Suppressor macrophage (primary cell): ENCODE measurements around the gene HDAC4.

ENCODE experiments used
- DNase-seq, 4 experiments: peaks; one replicate each; pipeline ENCODE4 v3.0.0-alpha.2; 2020 to 2022

HDAC4 gene

DNA sequence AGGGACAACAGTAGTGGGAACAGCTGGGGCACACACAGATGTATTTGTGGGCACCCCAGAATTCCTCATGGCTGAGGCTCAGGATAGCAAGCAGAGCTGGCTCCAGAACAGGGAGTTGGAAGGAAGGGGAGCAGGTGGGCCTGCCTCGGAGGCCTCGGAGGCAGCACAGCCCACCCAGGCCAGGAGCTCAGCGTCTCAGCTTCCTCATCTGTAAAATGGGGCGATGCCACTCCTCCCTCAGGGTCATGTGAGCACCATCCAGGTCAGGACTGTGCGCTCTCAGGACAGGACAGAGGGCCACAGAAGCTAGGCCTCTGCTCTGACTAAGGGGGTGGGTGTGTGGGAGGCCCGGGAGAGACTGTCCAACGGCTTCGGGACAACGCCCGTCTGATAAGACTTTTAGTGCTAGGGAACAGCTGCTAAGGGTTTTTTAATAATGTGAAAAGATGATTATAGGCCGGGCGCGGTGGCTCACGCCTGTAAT lies 106.2 kb downstream of the HDAC4 start:
- no peak for DNase-seq

GRCh38 chr2:239293775-239294430 lies 106.9 kb downstream of the HDAC4 start:
- DNase-seq, result no peak

DNA sequence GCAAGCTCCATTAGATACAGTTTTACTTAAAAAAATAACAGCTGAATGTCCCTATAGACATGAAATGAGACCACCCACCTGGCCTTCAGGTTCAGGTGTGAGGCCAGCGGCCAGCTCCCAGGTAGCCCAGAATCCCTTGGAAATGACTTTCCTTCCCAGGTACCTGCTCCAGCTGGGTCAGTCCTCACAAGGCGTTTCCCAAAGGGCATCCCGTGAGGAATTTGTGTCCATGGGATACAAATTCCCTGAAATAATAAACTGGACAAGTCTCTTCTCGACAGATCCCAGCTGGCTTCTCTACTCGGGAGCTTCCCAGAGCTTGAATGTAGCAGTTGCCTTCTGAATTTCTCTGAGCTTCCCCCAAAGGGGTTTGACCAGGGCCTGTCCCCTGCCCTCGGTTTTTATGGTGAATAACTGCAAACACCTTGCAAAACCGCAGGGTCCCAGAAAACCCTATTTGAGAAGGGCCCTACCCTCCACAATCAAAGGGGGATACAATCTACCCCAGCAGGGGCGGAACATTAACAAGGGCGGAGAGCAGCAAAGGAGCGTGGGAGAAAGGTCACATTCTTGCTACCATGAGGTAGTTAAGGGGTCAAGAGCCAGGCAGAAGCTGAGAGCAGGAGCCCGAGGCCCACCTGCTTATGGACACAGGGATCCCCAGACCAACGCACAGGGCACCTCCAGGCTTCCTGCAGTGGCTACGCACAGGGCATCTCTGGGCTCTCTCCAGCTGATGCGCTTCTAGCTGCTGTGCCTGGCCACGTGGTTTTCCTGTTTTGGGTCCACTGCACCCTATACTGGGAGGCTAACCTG lies 107.7 kb downstream of the HDAC4 start:
- DNase-seq, result no peak

DNA sequence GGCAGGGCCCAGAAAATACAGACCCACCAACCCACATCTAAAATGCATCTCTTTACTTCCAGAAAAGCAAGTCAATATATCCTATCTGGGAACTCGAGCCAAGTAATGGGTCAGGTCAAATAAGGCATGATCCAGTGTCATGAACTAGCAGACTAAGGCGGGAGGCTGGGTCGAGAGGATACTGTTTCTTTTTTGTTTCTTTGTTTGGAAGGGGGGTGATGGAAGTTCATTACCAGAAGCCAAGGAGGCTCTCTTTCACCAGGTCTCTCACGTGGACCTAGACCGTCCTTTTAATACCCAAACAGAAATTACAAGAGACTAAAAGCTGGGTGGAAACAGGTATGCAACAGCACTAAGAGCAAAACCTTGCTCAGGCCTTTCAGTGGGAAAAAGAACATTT lies 108.3 kb downstream of the HDAC4 start:
- DNase-seq, result no peak

GRCh38 chr2:239291475-239292350 lies 109.1 kb downstream of the HDAC4 start:
- DNase-seq, result no peak

GRCh38 chr2:239290618-239291474 lies 110.0 kb downstream of the HDAC4 start:
- no peak for DNase-seq

DNA sequence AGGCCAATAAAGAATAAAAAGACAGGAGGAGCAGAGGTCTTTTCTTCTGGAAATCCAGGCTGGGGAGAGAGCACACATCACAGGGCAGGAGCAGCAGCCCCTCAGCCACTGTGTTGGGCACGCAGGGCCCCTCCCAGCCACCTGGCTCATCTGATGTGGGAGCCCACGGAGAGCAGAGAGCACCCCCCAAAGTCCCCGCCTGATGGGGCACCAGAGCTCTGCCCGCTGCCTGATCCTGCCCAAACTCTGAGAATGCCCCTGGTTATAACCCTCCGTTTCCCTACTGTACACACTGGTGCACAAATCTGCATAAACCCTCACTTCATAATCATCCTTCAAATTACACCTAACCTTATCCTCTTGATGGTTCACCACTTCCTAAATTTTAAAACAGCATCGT lies 111.3 kb downstream of the HDAC4 start:
- no peak for DNase-seq

- DNase-seq, result no peak
Measured at GRCh38 chr2:239288951-239289511, 111.8 kb downstream of the HDAC4 start.

DNA sequence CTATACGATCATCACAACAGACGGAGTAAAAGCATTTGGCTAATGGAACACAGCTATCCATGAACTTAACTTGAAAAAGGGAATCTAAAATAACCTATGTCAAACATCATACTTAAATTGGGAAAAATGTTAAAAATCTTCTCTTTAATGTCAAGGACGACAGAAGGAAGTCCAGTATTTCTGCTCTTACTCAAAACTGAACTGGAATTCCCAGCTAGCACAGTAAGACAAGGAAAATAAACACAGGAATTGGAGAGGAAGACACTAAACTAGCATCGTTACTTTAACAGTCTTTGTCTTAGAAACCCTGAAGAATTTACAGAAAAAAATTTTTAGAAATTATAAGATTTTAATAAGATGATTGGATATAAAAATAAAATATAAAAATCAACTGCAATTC lies 112.6 kb downstream of the HDAC4 start:
- no peak for DNase-seq

DNA sequence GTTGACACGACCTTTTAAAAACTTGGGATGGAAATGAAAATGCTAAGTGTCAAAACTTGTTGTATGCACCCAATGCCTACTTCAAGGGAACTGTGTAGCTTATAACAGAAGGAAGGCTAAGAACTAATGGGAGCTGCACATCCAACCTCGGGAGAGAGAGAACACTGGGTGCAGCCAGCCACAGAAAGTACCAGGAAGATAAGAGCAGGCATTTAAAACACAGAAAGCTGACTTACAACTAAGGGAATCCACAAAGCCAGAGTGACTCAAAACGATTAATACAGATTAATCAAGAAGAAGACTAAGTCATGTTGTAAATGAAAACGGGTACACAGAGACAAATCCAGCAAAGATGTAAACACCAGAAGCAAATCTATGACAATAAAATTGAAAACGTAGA lies 113.4 kb downstream of the HDAC4 start:
- no peak for DNase-seq

GRCh38 chr2:239286901-239287300 lies 113.9 kb downstream of the HDAC4 start:
- DNase-seq, result no peak

DNA sequence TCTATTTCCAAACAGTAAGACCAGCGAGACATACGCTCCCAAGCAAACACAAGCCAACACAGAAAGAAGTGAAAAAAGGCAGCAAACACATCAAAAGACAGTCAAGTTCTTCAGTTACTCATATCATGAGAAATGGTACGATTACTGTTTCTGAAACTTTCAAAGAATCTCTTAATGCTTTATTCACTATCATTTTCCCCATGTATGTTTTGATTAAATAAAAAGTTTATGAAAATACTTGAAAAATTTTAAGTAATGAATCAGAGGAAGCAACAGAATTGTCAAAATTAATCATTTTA lies 114.9 kb downstream of the HDAC4 start:
- no peak for DNase-seq

GRCh38 chr2:239285071-239285931 lies 115.5 kb downstream of the HDAC4 start:
- peak; percentile 69 to 81 (median 72) for DNase-seq

DNA sequence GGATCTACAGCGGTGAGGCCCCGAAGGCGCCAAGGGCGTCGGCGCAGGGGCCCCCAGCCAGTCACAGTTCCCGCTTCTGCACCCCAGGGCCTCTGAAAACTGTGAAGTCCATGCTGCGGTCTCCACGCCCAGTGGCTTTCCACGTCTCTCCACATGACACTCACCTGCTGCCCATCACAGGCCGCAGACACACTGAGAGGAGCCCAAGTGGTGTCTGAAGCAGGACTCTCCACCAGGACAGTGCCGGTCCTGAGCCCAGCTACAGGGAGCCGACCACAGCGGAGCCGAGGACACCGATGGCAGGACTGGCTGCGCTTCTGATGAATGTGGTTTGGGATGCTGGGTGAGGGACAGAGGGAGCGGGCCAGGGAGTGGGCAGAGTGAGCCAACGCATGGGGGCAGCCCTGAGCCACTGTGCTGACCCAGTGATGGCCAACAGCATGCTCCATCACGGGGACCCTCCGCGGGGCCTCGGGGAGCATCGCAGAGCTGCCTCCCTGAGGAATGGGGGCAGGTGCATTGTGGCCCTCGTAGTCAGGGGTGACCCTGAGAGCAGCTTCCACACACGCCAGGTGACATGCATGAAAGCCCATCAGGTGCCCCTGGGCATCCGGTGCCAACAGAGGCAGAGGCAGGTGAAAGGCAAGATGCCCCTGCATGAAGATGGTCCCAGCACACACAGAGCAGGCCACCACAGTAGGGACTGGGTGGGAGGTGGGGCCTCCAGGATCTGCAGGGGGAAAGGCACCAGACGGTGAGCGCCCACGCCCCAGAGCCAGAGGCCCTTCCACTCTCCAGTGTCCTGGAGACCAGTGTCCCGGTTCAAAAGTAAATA lies 116.6 kb downstream of the HDAC4 start:
- DNase-seq, result no peak

DNA sequence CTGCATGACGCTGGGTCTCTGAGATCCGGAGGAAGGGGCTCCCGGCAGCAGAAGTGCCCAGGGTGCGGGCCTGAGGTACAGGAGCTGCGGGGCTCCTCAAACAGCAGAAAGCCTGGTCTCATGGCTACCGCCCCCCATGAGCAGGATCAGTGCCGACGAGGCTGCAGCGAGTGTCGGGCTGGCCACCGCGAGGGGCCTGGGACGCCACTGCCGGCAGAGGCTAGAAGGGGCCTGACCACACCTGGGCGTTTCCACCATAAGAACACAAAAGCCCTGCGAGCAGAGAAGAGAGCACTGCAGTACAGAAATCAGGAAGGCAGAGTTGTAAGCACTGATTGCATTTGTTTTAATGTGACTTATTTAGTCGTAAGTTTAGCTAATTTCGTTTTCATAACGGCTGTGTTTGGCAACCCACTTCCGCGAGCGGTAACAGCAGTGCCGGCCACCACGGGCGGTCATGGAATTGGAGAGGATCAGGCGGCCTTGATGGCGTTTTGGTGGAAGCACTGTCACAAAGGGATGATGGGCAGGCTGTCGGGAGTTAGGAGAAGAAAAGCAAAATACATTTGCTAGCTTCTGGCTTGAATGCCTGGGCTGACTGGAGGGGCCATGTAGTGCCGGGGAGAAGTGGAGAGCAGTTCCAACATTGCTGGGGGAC lies 117.4 kb downstream of the HDAC4 start:
- DNase-seq, result no peak

GRCh38 chr2:239282448-239283287 lies 118.2 kb downstream of the HDAC4 start:
- no peak for DNase-seq

DNA sequence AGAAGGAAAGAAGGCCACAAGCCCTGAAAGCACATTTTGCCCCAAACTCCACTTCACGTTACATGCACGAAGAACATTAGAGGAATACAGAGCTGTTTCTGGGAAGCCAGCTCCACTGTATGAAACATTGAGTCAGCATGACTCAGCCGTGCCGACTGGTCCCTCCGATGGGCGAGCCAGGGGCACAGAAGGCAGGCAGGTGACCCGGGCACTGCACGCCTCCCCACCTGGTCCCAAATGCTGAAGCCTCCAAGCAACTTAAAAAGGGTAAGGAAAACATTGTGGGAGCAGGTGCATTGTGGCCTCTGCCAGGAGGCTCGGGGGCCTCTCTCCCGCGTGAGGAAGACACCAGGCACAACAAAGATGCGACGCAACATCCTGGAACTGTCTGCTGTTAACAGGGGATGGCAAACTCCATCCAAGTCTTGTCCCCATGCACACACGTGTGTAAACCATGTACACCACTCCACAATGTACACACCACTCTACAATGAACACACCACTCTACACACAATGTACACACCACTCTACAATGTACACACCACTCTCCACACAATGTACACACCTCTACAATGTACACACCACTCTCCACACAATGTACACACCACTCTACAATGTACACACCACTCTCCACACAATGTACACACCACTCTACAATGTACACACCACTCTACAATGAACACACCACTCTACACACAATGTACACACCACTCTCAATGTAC lies 120.4 kb downstream of the HDAC4 start:
- DNase-seq, result peak; percentile 39 to 60 (median 54)
